Stimulated activated CD8-positive, alpha-beta memory T cell treated with anti-CD3 and anti-CD28 coated beads, Interleukin-12 subunit alpha, Interleukin-12 subunit beta, amount 100 ng/mL, for 4 hours (primary cell): ENCODE results near the gene SERPINC1.
"Not testable (repeated sequence)": the region's sequence is repeated elsewhere in the genome, so short reads cannot be mapped to it uniquely, and the experiment has no call there.

ENCODE experiments used
- DNase-seq: peaks from one replicate; pipeline ENCODE4 v3.0.0-alpha.2; 2020; ENCODE audit warnings: low read depth

SERPINC1 gene

GRCh38 chr1:173889885-173890284, 27.2 kb downstream of the SERPINC1 start:
- DNase-seq = no peak

GRCh38 chr1:173888749-173889148, 28.4 kb downstream of the SERPINC1 start:
- no peak for DNase-seq

DNA sequence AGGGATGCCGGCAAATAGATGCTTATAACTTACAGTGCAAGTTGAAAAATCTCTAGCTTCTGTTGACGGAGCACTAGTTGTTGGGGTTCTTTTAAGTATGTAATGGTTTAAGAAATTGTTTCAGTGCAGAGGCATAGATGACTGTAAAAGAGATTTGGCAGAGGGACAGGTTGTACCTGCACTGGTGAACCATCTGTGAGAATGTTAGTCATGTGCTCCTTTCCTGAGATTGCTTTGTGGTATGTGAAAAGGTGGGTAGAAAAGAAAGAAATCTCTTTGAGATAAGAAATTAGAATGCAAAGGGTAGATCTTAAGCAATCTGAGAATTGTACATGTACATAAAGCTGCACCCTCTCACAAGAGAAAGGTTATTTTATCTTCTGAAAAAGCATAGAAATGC, 29.5 kb downstream of the SERPINC1 start:
- no peak for DNase-seq

DNA sequence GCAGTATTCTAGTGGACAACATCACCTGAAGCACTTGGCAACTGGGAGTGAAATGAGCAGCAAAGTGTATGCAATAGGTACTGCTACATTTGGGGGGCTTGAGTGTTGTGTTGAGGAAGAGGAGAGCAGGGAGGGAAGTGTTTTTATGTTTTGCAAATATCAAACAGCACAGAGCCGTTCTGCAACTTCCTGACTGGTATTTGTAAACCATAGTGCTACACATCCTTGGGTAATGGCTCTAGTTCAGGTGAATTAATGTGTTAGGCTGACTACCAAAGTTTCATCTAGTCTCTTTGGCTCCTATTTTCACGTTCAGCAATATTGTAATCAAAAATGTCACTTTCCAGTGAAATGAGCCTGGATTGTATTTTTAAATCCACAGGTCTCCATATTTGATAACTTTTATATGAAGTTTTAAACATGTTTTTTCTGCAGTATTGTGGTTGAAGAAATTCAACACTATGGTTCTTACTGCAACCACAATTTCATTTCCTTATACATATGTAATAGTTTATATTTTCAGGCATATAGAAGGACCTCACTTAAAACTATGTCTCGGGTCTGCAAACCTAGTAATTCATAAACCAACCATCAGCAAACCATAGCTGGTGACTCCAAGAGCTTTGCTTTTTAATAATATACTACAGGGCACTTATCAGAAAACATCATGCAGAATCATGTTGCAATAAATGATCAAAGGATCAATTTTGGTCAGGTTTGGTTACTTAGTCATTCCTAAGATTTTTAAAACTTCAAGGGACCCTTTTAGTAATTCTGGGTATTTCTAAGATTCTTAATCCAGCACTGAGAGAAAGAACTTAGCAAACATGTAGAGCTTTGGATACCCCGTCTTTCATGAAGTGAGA, 30.1 kb downstream of the SERPINC1 start:
- no peak for DNase-seq

GRCh38 chr1:173884701-173885100, 32.4 kb downstream of the SERPINC1 start:
- DNase-seq = no peak

GRCh38 chr1:173881117-173881516, 36.0 kb downstream of the SERPINC1 start:
- not testable (repeated sequence) for DNase-seq

GRCh38 chr1:173878251-173878650, 38.9 kb downstream of the SERPINC1 start:
- DNase-seq = no peak

GRCh38 chr1:173876732-173877131, 40.4 kb downstream of the SERPINC1 start:
- no peak for DNase-seq

- no peak for DNase-seq
These were observed 45.6 kb downstream of the SERPINC1 start for GRCh38 chr1:173871500-173871899.

- DNase-seq = no peak
These were observed 46.0 kb downstream of the SERPINC1 start for GRCh38 chr1:173871091-173871490.

DNA sequence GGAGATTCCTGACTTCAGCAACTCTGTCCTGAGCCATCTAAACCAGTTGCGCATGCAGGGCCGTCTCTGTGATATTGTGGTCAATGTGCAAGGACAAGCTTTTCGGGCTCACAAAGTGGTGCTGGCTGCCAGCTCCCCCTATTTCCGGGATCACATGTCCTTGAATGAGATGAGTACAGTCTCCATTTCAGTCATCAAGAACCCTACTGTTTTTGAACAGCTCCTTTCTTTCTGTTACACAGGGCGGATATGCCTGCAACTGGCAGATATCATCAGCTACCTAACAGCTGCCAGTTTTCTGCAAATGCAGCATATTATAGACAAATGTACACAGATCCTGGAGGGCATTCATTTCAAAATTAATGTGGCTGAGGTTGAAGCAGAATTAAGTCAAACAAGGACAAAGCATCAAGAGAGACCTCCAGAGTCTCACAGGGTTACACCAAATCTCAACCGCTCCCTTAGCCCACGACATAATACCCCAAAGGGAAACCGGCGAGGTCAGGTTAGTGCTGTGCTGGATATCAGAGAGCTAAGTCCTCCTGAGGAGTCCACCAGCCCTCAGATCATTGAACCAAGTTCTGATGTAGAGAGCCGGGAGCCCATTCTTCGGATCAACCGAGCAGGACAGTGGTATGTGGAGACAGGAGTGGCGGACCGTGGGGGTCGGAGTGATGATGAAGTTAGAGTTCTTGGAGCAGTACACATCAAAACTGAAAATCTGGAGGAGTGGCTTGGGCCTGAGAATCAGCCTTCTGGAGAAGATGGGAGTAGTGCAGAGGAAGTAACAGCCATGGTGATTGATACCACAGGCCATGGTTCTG, 46.7 kb downstream of the SERPINC1 start:
- DNase-seq = no peak

DNA sequence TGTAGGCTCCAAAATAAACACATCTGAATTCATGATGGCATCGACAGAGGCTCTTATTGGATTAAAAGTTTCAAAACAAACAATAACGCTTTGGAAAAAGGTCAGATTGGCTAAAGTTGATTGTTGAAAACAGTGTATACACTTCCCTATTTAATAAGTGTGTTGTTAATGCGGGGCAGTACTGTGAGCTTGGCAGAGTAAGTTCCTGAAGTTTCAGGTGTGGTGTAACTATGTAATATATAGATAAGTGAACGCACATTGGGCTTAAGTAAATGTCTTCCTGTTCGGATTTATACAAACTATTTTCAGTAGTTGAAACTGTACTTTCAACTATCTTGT, 48.1 kb downstream of the SERPINC1 start:
- DNase-seq = no peak

- DNase-seq = peak; percentile 87
These were observed 48.7 kb downstream of the SERPINC1 start, which contains the start of gene ZBTB37 for GRCh38 chr1:173868266-173869020. Gene ZBTB37 (plus strand): TSS chr1:173868380. CDS start chr1:173870226, 1,846 bp downstream.

DNA sequence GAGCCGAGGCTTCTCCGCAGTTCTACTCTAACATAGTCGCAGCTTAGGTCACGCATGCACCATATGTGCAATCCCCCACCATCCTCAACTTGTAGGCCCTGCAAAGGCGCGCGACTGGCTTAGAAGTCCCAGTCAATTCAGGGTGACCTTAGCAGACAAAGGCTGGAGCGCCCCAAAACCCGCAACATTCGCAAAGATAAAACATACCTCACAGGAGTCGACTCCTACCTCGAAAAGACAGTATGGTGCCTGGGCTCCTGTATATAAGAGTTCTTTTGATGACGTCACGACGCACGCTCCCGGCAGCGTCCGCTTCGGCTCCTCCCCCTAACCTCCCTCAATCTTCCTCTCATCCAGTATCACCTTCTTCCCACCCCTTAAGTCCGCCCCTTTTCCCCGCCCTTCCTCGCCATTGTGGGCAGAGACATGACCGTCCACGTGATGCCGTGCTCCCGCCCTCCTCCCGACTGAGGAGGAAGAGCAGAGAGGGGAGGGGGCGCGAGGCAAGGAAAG, 49.3 kb downstream of the SERPINC1 start, which contains the start of gene GAS5:
Gene GAS5, minus strand, starts transcription at position 237 of the 513 bp plus-strand sequence.
- DNase-seq = peak; percentile 98

DNA sequence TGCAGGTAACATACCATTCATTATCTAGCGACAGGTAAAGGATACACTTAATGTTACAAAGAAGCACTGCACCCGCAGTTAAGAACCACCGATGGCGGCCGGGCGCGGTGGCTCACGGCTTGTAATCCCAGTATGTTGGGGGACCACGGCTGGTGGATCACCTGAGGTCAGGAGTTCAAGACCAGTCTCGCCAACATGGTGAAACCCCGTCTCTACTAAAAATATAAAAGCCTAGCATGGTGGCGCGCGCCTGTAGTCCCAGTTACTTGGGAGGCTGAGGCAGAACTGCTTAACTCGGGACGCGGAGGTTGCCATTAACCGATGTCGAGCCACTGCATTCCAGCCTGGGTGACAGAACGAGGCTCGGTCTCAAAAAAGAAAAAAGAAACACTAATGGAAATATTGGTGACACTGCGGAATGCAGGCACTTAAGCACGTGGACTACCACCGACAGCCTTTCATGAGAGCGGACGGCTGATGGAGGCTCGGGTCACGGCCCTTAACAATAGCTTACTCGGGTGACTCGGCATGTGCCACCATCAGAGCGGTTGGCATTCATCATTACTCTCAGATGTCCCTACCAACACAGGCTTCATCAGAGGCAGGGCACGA, 49.9 kb downstream of the SERPINC1 start:
- DNase-seq = no peak

DNA sequence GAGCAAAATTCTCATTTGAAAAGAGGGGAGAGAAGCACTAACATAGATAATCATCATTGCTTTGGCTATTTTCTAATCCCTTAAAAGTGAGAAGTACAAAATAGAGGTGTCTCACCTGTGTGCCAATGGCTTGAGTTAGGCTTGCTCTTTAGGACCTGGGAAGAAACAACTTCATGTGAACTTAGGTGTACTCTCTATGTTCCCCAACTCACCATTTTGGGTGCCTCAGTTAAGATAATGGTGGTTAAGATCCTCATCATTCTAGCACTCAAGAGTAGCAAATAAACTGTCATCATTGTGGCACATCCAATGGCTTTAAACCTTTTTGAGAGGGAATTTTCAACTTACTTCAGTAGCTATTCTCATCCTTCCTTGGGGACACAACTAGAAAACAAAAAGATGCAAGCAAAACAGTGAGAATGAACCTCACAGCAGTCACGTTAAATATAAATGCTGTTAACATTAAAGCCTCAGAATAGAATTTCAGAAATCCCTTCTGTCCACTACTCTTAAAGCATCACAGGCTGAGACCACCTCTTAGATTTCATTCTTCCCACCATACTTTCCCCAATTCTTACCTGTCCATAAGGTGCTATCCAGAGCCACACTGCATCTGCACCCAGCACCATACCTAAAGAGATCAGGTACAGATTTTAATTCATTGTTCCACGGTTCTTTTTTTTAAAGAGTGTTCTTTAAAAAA, 50.6 kb downstream of the SERPINC1 start:
- no peak for DNase-seq

DNA sequence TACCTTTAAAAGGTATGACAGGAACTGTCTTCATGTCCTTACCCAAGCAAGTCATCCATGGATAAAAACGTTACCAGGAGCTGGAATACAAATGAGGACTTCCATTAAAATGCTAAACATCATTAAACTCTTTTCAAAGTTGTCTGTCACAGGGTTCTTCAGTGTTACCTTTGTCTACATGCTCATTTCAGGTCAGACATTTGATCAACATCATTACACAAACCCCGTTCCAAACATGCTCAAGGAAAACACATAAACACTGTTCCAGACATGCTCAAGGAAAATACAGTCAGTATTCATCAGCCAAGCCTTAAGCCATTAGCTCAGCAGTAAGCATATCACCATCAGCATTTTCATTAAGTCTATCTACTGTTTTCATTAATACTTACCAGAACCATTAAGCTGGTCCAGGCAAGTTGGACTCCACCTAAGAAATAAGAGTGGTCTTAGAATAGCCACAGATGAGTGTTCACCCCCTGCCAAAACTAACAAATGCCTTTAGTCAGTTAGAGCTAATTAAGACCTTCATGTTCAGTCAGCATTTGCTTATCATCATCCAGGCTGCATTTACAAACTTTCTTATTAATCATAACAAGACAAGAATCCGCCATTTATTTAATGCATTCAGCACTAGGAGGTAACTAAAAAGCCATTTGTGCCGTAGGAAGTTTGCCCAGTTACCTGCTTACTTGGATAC, 51.5 kb downstream of the SERPINC1 start:
- no peak for DNase-seq

- DNase-seq = no peak
These were observed 52.8 kb downstream of the SERPINC1 start for GRCh38 chr1:173864179-173864867.
